HUES48 (cell line): Measurements from ENCODE around the gene GORASP2.
A peak's percentile ranks its signal among the peaks of the same experiment; 100 is the strongest.

Experiments used
- H3K27ac ChIP-seq: one replicate; pipeline ENCODE4 v1.7.0; 2013; ENCODE audit warnings: low read depth, low read length, inconsistent platforms
- H3K27me3 ChIP-seq: 2 replicates; pipeline ENCODE4 v1.6.1; 2013; ENCODE audit warnings: mild to moderate bottlenecking, low read length; ENCODE audit not compliant: control insufficient read depth, insufficient read depth
- H3K36me3 ChIP-seq: 2 replicates; pipeline ENCODE4 v1.6.1; 2013; ENCODE audit warnings: low read length; ENCODE audit not compliant: control insufficient read depth, insufficient read depth
- H3K4me1 ChIP-seq: 2 replicates; pipeline ENCODE4 v1.6.1; 2013; ENCODE audit warnings: mild to moderate bottlenecking, low read length; ENCODE audit not compliant: control insufficient read depth, insufficient read depth
- H3K4me3 ChIP-seq: 2 replicates; pipeline ENCODE4 v1.5.1; 2013; ENCODE audit warnings: mild to moderate bottlenecking, low read depth, low read length
- H3K9ac ChIP-seq: 2 replicates; pipeline ENCODE4 v1.6.1; 2013; ENCODE audit warnings: mild to moderate bottlenecking, low read depth, low read length, moderate library complexity
- H3K9me3 ChIP-seq: 2 replicates; pipeline ENCODE4 v1.6.1; 2013; ENCODE audit warnings: low read length; ENCODE audit not compliant: control insufficient read depth, insufficient read depth

GORASP2 gene

DNA sequence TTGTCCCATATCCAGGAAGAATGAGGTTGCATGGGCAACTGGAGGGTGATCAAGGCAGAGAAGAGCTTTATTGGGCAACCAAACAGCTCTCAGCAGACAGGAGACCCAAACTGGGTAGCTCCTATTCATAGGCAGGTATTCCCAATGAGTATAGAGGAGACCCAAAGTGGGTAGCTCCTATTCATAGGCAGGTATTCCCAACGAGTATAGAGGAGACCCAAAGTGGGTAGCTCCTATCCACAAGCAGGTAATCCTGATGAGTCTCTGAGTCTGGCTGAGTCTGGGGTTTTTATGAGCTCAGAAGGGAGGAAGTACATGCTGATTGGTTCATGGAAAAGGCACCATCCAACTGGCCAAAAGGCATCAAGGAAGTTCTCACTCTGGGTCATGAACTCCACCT lies 5.3 kb upstream of the GORASP2 start:
- Histone ChIP-seq H3K36me3 (no peaks in the 10 kb centered on the region), H3K27me3 (no peaks in the 10 kb centered on the region), H3K4me1 (peaks cover 9% of the 10 kb centered on the region), H3K27ac (no peak overlapping the region), H3K9ac (no peak overlapping the region), H3K4me3 (no peak overlapping the region), H3K9me3 (peaks cover 24% of the 10 kb centered on the region)

DNA sequence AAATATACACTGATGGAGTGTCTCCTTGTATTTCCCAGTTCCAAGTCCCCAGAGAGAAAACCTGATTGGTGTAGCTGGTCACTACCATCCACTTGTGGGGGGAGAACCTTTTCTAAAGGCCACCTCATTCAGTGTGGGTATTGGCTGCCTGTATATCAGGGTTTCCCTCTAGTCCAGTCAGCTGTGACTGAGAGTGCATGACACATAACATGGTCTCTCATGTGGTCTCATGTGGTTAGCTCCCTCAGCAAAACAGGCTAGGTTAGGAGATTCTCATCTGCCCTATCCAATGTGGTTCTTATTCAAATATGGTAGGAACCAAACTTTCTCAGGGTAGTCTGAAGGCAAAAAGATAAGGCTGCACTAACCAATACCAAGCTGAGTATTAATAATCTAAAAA lies 4.1 kb upstream of the GORASP2 start:
- Histone ChIP-seq H3K9me3 (peaks cover 24% of the 10 kb centered on the region), H3K27ac (no peak overlapping the region), H3K4me1 (peaks cover 9% of the 10 kb centered on the region), H3K9ac (no peak overlapping the region), H3K36me3 (no peaks in the 10 kb centered on the region), H3K4me3 (no peak overlapping the region), H3K27me3 (no peaks in the 10 kb centered on the region)

DNA sequence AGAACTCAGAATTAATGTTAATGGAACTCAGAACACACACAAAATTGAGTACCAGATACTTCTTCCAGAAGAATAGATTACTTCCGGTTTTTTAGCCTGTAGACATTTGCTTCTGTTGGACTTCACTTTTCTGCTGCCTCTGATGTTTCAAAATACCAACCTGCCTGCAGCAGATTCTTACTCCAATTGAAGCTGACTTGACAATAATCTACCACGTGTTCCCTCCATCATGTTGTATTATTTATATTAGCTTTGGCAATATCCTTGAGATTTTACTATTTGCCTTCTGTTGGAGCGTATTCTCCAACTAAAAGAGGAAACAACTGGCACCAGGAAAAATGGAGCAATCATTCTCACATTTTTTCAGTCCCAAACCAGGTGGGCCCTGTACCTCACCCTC lies 3.1 kb upstream of the GORASP2 start:
- H3K36me3 ChIP-seq = no peaks in the 10 kb centered on the region

GRCh38 chr2:170926743-170927297 lies 2.2 kb upstream of the GORASP2 start:
- Histone ChIP-seq H3K27ac (no peak overlapping the region), H3K9me3 (peaks cover 19% of the 10 kb centered on the region)

More for the DNA sequence above, 3.1 kb upstream of the GORASP2 start:
- H3K27ac ChIP-seq = no peak overlapping the region
- H3K9me3 ChIP-seq = peaks cover 19% of the 10 kb centered on the region
- H3K4me1 ChIP-seq = peaks cover 14% of the 10 kb centered on the region
- no peak overlapping the region for H3K9ac ChIP-seq
- H3K27me3 ChIP-seq = no peaks in the 10 kb centered on the region
- no peak overlapping the region for H3K4me3 ChIP-seq

DNA sequence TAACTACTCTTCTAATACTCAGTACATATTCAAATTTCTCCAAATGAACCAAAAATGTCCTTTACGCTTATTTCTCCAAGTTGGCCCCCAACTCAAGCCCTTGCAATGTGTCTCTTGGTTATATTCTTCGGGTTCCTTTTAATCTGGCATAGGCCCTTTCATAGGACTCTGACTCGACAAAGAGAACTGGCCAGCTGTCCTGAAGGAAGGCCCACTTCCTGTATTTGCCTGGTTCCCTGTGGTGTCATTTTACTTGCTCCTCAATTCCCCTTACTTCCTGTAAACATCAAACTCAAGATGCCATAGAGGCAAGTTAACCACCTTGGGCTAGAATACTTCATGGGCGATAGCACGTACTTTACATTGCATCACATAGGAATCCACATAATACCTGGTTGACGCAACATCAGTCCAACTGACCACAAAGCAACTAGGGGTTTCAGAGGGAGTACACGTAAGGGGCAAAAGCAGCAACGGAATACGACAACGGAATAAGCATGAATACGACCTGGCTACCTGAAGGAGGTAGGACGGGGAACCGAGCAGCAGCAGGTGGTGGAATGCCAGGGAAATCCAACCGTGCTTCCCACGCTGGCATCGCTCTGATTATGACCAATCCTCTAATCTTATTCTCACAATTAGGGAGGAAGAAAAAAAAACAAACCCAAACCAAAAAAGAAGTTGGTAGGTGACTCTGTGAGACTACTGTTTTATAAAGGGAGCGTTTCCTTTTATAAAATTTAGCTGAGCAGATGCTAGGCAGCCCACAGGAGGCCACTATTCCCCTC lies 823 bp upstream of the GORASP2 start:
- Histone ChIP-seq H3K27me3 (no peaks in the 10 kb centered on the region), H3K36me3 (0 out of 2 replicates have a peak, but pooled peaks cover 5% of the 10 kb centered on the region), H3K9ac (peak overlapping the region; percentile 68), H3K27ac (peak overlapping the region; percentile 91), H3K9me3 (peaks cover 16% of the 10 kb centered on the region), H3K4me3 (peak overlapping the region; percentile 59), H3K4me1 (peaks cover 17% of the 10 kb centered on the region)

More at GRCh38 chr2:170926743-170927297, 2.2 kb upstream of the GORASP2 start:
- no peak overlapping the region for H3K4me3 ChIP-seq
- no peak overlapping the region for H3K9ac ChIP-seq
- no peaks in the 10 kb centered on the region for H3K36me3 ChIP-seq
- H3K4me1 ChIP-seq = peaks cover 17% of the 10 kb centered on the region
- no peaks in the 10 kb centered on the region for H3K27me3 ChIP-seq

GRCh38 chr2:170929686-170930050 lies 615 bp downstream of the GORASP2 start:
- Histone ChIP-seq H3K27ac (peak overlapping the region; percentile 94), H3K36me3 (peaks cover 5% of the 10 kb centered on the region; the same call in 1 of the 2 replicates), H3K9me3 (peaks cover 7% of the 10 kb centered on the region; the same call in 1 of the 2 replicates), H3K9ac (peak overlapping the region; percentile 90), H3K4me1 (peaks cover 17% of the 10 kb centered on the region), H3K27me3 (no peaks in the 10 kb centered on the region), H3K4me3 (peak overlapping the region; percentile 91)

GRCh38 chr2:170930131-170930990 lies 1.3 kb downstream of the GORASP2 start:
- Histone ChIP-seq H3K4me3 (peak overlapping the region; percentile 91), H3K9me3 (peaks cover 3% of the 10 kb centered on the region; the same call in 1 of the 2 replicates), H3K36me3 (peaks cover 5% of the 10 kb centered on the region; the same call in 1 of the 2 replicates), H3K27me3 (no peaks in the 10 kb centered on the region), H3K4me1 (peaks cover 17% of the 10 kb centered on the region), H3K9ac (peak overlapping the region; percentile 90), H3K27ac (peak overlapping the region; percentile 94)

- H3K27ac ChIP-seq = peak overlapping the region; percentile 8
- H3K4me3 ChIP-seq = peak overlapping the region; percentile 91
- H3K4me1 ChIP-seq = peaks cover 17% of the 10 kb centered on the region
- H3K36me3 ChIP-seq = peaks cover 5% of the 10 kb centered on the region; the same call in 1 of the 2 replicates
- no peak overlapping the region for H3K9ac ChIP-seq
- peaks cover 3% of the 10 kb centered on the region; the same call in 1 of the 2 replicates for H3K9me3 ChIP-seq
- H3K27me3 ChIP-seq = no peaks in the 10 kb centered on the region
Observed at GRCh38 chr2:170930991-170931266, 1.9 kb downstream of the GORASP2 start.

DNA sequence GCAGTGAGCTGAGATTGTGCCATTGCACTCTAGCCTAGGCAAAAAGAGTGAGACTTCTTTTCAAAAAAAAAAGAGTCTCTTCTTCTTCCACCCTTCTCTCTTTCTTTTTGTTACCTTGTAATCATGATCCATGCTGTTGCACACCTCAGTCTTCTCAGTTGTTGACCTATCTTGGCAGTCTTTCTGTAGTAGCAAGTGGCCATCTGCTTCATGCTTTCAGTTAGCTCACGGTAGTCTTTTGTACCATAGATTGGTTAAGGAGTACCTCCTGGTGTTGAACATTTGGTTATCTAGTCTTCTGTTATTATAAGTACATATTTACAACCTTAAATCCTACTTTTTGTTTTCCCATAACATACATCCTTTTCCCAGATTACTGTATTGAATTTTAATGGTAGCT lies 3.1 kb downstream of the GORASP2 start:
- no peaks in the 10 kb centered on the region for H3K27me3 ChIP-seq
- no peak overlapping the region for H3K9ac ChIP-seq
- H3K4me1 ChIP-seq = peaks cover 17% of the 10 kb centered on the region
- H3K4me3 ChIP-seq = no peak overlapping the region
- H3K9me3 ChIP-seq = peaks cover 3% of the 10 kb centered on the region; the same call in 1 of the 2 replicates
- peaks cover 12% of the 10 kb centered on the region for H3K36me3 ChIP-seq
- H3K27ac ChIP-seq = no peak overlapping the region

GRCh38 chr2:170932948-170933347 lies 3.9 kb downstream of the GORASP2 start:
- Histone ChIP-seq H3K9ac (no peak overlapping the region), H3K27me3 (no peaks in the 10 kb centered on the region), H3K4me1 (peaks cover 15% of the 10 kb centered on the region), H3K27ac (no peak overlapping the region), H3K9me3 (no peaks in the 10 kb centered on the region), H3K4me3 (no peak overlapping the region), H3K36me3 (peaks cover 18% of the 10 kb centered on the region)
